Stimulated activated CD8-positive, alpha-beta memory T cell treated with anti-CD3 and anti-CD28 coated beads, Interleukin-15, amount 100 ng/mL, for 48 hours (primary cell): ENCODE measurements around the gene ACRV1.

Experiments used
- DNase-seq, 2 donors: peaks; one replicate each; pipeline ENCODE4 v3.0.0-alpha.2; 2020; ENCODE audit warnings: low read depth in 2 of 2

Gene ACRV1

DNA sequence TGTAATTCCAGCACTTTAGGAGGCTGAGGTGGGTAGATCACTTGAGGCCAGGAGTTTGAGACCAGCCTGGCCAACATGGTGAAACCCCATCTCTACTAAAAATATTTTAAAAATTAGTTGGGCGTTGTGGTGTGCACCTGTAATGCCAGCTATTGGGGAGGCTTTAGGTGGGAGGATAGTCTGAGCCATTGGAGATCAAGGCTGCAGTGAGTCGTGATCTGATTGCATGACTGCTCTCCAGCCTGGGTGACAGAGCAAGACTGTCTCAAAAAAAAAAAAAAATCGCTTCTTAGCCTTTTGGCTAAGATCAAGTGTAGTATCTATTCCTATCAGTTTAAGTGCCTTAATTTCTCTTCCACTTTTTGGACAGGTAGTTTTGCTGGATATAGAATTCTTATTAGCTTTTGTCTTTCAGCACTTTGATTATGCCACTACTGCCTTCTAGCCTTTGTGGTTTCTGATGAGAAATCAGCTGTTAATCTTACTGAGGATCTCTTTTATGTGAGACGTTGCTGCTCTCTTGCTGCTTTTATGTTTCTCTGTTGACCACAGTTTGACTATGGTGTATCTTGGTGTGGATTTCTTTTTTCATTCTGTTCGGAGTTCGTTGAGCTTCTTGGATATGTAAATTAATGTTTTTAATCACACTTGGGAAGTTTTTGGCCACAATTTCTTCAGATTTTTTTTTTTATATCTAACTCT, 31.0 kb downstream of the ACRV1 start:
- DNase-seq, result no peak

DNA sequence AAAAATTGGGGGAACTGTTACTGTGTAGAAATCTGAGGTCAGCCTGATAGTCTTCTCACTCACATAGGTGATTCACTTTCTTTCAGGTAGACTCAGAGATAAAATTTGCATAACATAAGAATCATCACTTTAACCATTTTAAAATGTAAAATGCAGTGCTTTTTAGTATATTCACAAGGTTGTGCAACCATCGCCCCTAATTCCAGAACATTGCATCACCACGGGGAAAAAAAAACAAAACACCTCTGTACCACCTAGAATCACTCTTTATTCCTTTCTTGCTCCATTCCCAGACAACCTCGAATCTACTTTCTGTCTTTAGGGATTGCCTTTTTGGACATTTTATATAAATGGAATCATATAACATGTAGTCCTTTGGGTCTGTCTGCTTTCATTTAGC, 34.8 kb downstream of the ACRV1 start:
- no peak for DNase-seq

DNA sequence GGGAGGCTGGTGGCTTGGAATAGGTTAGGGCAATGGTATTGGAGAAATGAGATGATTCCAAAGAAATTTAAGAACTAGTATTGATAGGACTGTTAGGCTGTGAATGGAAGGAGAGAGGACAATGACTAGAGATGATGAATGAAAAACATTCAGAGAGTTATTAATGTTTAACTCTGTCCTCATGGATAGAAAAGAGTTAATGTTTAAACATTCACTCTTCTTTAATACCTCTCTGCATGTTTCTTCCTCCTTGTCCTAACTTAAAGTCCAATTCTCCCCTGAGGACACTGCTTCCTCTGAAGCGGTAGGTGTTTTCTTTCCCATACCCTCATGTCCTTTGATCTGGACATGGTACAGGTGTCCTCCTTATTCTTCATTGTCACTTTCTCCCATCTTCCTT, 42.3 kb downstream of the ACRV1 start:
- no peak for DNase-seq

DNA sequence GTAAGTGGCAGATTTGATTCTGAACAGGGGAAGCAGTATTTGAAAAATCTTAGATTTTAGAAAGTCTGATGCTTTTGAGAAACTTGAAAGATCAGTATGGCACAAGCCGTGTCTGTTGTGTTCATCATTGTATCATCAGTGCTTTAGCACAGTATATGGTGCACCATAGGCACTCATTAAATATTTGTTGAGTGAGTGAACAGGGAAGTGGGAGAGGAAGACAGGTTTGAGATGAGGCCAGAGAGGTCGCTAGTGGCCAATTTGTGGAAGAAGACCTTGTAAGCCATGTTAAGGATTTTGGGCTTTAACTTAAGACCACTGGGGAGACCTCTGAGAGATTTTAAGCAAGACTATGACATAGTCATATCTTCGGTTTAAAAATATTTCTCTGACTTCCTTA, 42.8 kb downstream of the ACRV1 start:
- DNase-seq, result no peak

DNA sequence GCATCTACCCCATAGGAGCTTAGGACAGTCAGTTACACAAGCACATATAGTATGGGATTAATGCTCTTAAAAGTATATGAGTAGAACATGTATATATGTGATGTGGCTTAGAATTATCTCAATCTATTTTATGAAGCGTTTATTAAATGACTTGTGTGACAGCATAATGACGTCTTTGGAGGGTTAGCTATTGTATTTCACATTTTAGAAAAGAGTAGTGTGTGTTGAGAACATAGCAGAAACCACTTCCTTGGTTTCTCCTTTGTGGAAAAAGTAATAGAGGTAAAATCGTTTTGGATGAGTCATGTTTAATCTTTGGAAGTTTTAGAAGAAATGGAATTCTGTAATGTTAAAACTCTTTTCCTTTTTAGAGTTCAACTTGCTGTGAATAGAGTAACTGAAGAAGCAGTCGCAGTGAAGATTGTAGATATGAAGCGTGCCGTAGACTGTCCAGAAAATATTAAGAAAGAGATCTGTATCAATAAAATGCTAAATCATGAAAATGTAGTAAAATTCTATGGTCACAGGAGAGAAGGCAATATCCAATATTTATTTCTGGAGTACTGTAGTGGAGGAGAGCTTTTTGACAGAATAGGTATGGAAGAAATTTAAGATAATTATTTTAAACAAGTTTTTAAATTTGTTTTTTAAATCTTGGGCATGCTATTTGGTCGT, 53.3 kb downstream of the ACRV1 start:
- DNase-seq, result no peak

DNA sequence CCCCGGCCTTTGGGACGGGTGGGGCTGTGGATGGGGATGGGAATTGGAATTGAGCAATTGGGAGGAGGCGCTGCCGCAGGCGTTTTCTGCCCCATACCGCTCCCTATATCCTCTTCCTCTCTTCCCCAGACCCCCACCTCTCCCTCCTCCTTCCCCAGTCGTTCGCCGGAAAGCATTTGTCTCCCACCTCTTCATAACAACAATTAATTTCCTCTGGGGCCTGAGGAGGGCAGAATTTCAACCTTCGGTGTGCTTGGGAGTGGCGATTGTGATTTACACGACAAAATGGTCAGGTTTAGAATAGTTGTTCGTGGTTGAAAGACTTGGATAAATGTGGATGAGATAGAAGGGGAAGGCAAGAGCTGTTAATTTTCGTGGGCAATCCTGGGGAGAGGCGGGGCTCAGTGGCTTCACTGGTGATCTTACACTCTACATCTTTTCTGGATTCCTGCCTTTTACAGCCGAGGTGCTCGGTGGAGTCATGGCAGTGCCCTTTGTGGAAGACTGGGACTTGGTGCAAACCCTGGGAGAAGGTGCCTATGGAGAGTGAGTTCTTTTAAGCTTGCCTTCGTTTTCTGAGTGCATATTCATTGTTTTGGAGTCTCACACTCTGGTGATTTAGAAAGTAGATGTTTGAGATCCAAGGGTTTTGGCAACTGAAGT, 54.2 kb downstream of the ACRV1 start:
- DNase-seq, result peak in 1 of 2 donors; percentile 4

DNA sequence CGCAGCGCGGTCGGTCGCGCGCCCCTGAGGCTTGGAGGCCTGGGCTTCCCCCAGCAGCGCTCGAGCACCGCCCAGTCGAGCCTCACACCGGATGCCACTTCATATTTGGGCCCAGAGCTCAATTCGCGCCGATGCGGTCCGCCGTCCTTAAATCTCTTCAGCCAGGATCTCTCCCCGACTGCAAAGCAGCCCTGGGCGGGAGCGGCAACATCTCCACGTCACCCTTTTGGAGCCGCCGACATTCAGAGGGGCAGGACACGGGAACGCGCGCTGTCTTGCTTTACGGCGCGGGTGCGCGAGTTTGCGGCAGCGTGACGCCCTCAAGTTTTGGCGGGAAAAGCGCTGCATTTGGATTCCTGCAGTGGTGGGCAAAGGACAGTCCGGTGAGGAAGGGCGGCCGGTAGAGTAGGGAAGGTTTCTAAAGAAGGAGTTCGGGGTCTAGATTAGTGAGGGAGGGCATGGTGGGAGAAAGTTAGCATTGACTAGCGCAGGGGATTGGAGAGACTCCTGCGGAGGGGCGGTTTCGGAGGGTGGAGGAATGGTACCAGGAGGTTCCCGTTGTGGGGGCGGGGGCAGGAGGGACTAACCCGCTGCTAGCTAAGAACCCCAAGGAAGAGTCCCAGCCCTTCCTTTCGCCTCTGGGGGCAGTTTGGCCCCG, 54.9 kb downstream of the ACRV1 start:
- peak; percentile 76 to 85 for DNase-seq

DNA sequence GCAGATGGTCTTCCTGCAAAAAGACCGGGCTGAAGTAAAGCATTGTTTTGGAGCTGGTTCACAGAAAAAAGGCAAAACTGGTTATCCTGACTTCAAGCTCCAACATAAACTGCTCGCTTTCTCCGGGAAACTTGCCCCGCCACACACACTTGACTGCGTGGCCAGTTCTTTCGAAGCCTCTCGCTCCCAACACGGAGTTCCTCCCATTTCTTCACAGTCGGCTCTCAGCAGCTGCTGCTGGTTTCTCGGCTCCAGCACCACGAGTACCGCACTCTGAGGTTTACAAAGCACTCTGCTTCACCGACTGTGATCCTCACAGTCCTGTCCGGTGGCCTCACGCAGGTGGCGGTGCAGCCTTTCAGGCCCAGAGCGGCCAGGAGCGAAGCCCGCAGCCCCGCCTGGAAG, 55.4 kb downstream of the ACRV1 start:
- DNase-seq, result no peak

DNA sequence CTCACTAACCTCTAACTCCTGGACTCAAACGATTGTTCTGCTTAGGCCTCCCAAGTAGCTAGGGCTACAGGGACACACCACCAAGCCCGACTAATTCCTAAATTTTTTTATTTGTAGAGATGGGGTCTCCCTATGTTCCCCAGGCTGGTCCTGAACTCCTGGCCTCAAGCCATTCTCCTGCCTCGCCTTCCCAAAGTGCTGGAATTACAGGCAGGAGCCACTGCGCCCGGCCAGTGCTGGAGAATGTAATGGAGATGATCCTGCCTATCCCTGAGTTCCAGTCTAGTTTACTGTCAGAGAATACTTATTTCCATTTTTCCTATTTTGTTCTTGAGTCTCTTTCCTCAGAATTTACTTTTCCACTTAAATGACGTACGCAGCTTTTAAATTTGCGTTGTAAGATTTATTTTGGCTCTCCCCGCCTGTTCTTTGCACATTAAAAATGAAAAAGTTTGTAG, 55.9 kb downstream of the ACRV1 start, which contains the start of gene CHEK1:
TSS of gene CHEK1 (plus strand) at position 408 of the 458 bp plus-strand sequence. CDS start 1,606 bp downstream, outside the sequence.
- DNase-seq, result no peak

DNA sequence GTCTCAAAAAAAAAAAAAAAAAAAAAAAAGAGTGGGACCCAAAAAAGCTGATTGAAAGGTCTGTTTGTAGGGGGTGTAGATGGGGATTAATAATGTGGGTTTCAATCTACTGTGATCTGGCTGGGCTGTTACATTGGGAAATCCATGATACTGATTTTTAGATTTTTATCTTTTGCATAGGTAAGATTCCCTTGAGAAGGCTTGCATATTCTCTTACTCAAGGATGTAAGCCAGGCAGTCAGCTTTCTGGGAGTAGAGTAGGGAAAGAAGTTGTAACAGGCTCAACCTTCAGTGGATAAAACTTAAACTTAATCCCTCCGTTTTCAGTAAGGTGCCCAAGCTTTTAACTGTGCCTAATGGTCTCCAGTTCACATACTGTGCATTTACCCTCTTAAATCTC, 57.6 kb downstream of the ACRV1 start:
- no peak for DNase-seq

DNA sequence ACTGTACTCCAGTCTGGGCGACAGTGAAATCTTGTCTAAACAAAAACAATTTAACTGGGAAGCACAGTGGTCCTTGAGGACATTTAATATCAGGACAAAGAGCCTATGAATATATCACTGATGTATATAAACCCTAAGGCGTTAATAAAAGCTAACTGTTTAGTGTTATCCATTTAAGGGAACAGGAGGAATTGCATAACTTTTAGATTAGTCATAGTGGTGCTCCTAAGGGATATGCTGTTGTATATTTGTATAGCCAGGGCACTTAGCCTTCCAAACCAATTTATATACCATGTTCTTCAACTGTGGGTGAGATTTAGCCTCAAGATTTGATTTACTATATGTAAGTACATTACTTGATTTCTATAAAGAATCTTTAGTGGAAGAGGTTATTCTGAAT, 58.7 kb downstream of the ACRV1 start:
- DNase-seq, result no peak
